Measurements from ENCODE around the gene CARD9.

DNA sequence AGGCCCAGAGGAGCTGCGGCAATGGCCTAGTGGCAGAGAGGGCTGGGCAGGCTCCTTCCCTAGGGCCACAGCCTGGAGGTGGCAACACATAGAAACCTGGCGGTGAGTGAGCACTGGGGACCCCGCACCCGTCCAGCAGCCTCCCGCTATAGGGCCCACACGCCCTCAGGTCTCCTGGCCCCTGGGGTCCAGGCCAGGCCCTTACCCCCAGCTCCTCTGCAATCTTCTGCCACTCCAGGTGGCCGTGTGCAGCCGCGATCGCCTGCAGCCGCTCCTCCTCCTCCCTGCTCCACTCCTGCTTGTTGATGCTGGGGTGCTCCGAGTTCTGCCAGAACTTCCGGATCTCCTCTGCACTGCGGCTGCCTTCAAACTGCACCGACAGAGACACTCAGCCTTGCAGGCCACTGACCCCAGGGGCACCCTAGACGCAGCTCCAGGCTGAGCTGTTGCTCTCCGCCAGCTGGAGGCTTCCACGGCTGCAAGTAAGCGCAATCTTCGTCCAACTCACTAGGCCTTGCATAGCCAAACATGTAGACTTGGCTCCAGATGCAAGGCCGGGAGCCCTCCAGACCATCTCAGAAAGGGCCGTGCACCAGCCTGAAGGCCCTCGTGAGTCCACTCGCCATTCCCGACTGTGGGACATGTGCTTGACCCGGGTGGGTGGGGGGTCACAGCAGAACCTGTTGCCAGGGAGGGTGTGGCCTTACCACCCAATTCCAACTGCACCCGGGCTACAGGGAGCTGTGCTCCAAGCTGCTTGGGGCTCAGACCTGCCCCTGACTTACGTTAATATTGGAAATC lies 18.5 kb upstream of the CARD9 start:
- TF ChIP-seq SP1 (IDR thresholded peaks at IDR 0.05) (no peak), FOXM1 (IDR thresholded peaks at IDR 0.05; ENCODE audit: borderline replicate concordance) (no peak), SUZ12 (IDR thresholded peaks at IDR 0.05) (no peak), ZNF384 (IDR thresholded peaks at IDR 0.05) (no peak), ELF4 (IDR thresholded peaks at IDR 0.05) (no peak)

Data from HEK293T (cell line).